Psoas muscle (tissue), 8 donors: ENCODE data around the gene ALDOC. TPM values are rescaled to one million over a fixed set of nuclear protein-coding genes. Genes with fewer than 3 reads are reported as not detected.

Experiments used
- ATAC-seq, 4 donors: fragments of 200-7000 bp; cut with Tn5 transposase; one replicate each; pipeline ENCODE4 v1.9.1; 2020; ENCODE audit warnings: moderate library complexity in 3 of 4, mild to moderate bottlenecking in 2 of 4
- DNase-seq, 2 donors: peaks; one replicate each; pipeline ENCODE4 v3.0.0-alpha.2; 2020
- H3K27ac ChIP-seq: fragments of 200-600 bp; one replicate; pipeline ENCODE4 v1.8.0; 2022
- H3K27me3 ChIP-seq, 3 donors: fragments of 200-600 bp in 1 of 3; one replicate each; pipeline versions ENCODE4 v1.6.1 to v1.8.0; 2013 to 2022; ENCODE audit warnings: low read length in 2 of 3, mild to moderate bottlenecking in 2 of 3, moderate library complexity in 1 of 3; ENCODE audit not compliant: insufficient read depth in 3 of 3
- H3K36me3 ChIP-seq, 2 donors: fragments of 200-600 bp in 1 of 2; one replicate each; pipeline versions ENCODE4 v1.6.1 to v1.8.0; 2013 to 2022; ENCODE audit warnings: low read depth in 1 of 2, mild to moderate bottlenecking in 1 of 2, moderate library complexity in 1 of 2; ENCODE audit not compliant: insufficient read depth in 1 of 2
- H3K4me1 ChIP-seq: fragments of 200-600 bp; one replicate; pipeline ENCODE4 v1.8.0; 2022
- H3K4me3 ChIP-seq: fragments of 200-600 bp; one replicate; pipeline ENCODE4 v1.8.0; 2022; ENCODE audit warnings: mild to moderate bottlenecking
- H3K9me3 ChIP-seq: fragments of 200-600 bp; one replicate; pipeline ENCODE4 v1.8.0; 2022
- WGBS, 3 donors: extraction: QIAGEN DNeasy Blood & Tissue Kit; methylation state at CpG; one replicate each; pipeline versions ENCODE4 v1.1.6 to v1.1.7; 2013; 5-methylcytosine and 5-hydroxymethylcytosine counted together
- intact Hi-C, 2 donors: fragments of 100-400 bp; cut with DNase I; formaldehyde crosslinking; loops; one replicate each; pipeline versions ENCODE4 v1.11.0 to v1.14.2; 2022
- polyA plus RNA-seq, 3 donors: library from polyadenylated mRNA; stranded (reverse); fragments of 200-250 nt; gene quantifications; one replicate each; pipeline ENCODE4 v1.2.3, GENCODE V29; 2013
- total RNA-seq, 4 donors: library from RNA; stranded (reverse); fragmentation: NEBNext Ultra II Directional in 2 of 4; extraction: Animal tissue kit (Norgen Biotek cat#: 25700) in 2 of 4; gene quantifications; one replicate each; pipeline versions ENCODE4 v1.2.1 to v1.2.4, GENCODE V29; 2021 to 2023
- TF ChIP-seq, protein P1 (sequence below): fragments of 200-600 bp; IDR thresholded peaks from one replicate; pipeline ENCODE4 v1.8.0; 2022; ENCODE audit warnings: antibody characterized with exemption
- donor health status: healthy with polysubstance abuse.
- donor health status: DM: no; HTN: no; CAD: no; lungs with moderate emphysema.
- donor health status: Bipolar disorder and iron deficiency.
- donor health status: healthy.
- donor health status: DM: yes; HTN: yes; CAD: no.
- donor health status: DM: no; HTN: no; CAD: no.
- donor health status: DM: no; HTN: no; CAD: no.
- donor health status: DM: yes; HTN: yes; CAD: no.

ALDOC gene
- total and polyA plus RNA-seq, 7 donors, result 1.2 to 2.9 (median 1.7) TPM

DNA sequence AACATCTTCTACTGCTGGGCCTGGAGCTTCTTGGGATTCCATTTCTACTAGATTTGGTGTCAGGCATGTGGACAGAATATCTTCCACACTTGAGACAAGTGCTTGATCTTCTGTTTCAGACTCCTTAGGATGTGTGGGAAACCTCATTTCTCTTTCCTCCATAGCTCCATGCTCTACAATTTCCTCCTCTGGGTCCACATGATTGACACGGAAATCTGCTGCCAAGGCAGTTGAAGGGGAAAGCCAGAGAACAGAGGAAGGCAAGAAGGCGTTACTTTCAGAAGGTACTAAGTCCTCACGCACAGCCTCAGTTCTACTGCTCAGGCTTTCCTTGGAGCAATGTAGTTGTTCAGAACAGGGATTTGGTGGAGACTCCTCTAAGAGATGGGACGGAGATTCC, 15.6 kb upstream of the ALDOC start:
- H3K36me3 ChIP-seq, result no peaks in the 10 kb centered on the region
- no peak overlapping the region for H3K4me3 ChIP-seq
- no peaks in the 10 kb centered on the region for H3K9me3 ChIP-seq
- intact Hi-C loops, result no loop called here
- no peak for ATAC-seq
- H3K27ac ChIP-seq, result no peak overlapping the region
- no peaks in the 10 kb centered on the region for H3K4me1 ChIP-seq
- TF ChIP-seq, protein P1, sequence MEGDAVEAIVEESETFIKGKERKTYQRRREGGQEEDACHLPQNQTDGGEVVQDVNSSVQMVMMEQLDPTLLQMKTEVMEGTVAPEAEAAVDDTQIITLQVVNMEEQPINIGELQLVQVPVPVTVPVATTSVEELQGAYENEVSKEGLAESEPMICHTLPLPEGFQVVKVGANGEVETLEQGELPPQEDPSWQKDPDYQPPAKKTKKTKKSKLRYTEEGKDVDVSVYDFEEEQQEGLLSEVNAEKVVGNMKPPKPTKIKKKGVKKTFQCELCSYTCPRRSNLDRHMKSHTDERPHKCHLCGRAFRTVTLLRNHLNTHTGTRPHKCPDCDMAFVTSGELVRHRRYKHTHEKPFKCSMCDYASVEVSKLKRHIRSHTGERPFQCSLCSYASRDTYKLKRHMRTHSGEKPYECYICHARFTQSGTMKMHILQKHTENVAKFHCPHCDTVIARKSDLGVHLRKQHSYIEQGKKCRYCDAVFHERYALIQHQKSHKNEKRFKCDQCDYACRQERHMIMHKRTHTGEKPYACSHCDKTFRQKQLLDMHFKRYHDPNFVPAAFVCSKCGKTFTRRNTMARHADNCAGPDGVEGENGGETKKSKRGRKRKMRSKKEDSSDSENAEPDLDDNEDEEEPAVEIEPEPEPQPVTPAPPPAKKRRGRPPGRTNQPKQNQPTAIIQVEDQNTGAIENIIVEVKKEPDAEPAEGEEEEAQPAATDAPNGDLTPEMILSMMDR, result no peak
- H3K27me3 ChIP-seq, result no peaks in the 10 kb centered on the region
- DNase-seq, result no peak
- WGBS, 3 donors, result 89 to 93% (median 89%) methylated on average over 4 of the region's 4 CpGs

DNA sequence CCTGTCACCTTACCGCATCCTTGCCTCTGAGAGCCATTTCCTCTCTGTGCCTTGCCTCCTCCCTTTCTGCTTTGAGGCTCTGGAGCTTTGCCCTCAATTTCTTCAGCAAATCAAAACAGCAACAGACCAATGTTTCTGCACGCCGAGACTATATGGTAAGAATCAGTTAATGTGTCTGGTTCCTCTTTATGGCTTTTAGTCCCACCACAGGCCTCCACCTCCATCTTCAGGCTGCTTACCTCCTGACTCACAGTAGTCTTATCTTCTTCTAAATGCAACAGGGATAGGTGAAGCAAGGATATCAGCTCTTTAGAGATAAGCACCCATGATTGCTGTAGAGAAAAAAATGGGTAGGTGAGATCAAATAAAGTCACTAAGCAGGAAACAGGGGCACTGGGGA, 9.2 kb upstream of the ALDOC start:
- WGBS, 3 donors, result 93 to 96% (median 95%) methylated on average over 3 of the region's 3 CpGs
- TF ChIP-seq, protein P1, result no peak
- peaks cover 0 to 3% of the 10 kb centered on the region in 2 donors for H3K36me3 ChIP-seq
- DNase-seq, result no peak
- intact Hi-C loops, result no loop called here
- no peak for ATAC-seq
- no peak overlapping the region for H3K4me3 ChIP-seq
- H3K27ac ChIP-seq, result no peak overlapping the region
- H3K9me3 ChIP-seq, result no peaks in the 10 kb centered on the region
- H3K27me3 ChIP-seq, result no peaks in the 10 kb centered on the region
- H3K4me1 ChIP-seq, result no peaks in the 10 kb centered on the region

DNA sequence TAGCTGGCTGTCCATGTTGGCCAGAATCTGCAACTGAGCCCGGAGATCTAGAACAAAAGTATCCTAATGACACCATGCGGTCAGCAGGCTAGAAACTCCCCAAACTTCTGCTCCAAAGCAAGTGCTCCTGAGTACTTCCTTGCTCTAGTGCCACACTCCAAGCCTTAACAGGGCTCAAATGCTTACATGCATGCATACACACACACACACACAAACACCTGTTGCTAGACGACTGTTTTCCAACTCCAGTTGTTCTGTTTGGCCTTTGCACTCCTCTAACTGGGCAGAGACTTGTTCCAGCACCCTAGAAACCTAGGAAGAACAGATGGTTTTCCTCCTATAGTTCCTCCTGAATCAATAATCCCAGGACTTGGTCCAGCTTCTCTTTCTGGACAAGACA, 7.7 kb upstream of the ALDOC start:
- intact Hi-C loops, result no loop called here
- no peak overlapping the region for H3K27ac ChIP-seq
- H3K9me3 ChIP-seq, result no peaks in the 10 kb centered on the region
- peaks cover 0 to 3% of the 10 kb centered on the region in 2 donors for H3K36me3 ChIP-seq
- no peaks in the 10 kb centered on the region for H3K27me3 ChIP-seq
- DNase-seq (no peak), ATAC-seq (no peak)
- WGBS, 3 donors, result 63 to 74% (median 72%) methylated on average over 3 of the region's 3 CpGs
- TF ChIP-seq, protein P1, result no peak
- H3K4me3 ChIP-seq, result no peak overlapping the region
- no peaks in the 10 kb centered on the region for H3K4me1 ChIP-seq

GRCh38 chr17:28582513-28582912, 5.8 kb upstream of the ALDOC start:
- TF ChIP-seq, protein P1, result no peak
- Histone ChIP-seq H3K4me3 (no peak overlapping the region), H3K27me3 (no peaks in the 10 kb centered on the region), H3K9me3 (no peaks in the 10 kb centered on the region), H3K27ac (no peak overlapping the region), H3K36me3 (peaks cover 0 to 3% of the 10 kb centered on the region in 2 donors), H3K4me1 (no peaks in the 10 kb centered on the region)
- intact Hi-C loops, result no loop called here
- WGBS, 3 donors, result 96 to 99% (median 99%) methylated on average over 2 of the region's 2 CpGs
- no peak for DNase-seq
- ATAC-seq, result no peak

- H3K27ac ChIP-seq, result no peak overlapping the region
- DNase-seq (no peak), ATAC-seq (no peak)
- TF ChIP-seq, protein P1, result no peak
- no peaks in the 10 kb centered on the region for H3K9me3 ChIP-seq
- 99 to 100% (median 100%) methylated on average over 2 to 3 of the region's 3 CpGs for WGBS, 3 donors
- H3K27me3 ChIP-seq, result no peaks in the 10 kb centered on the region
- intact Hi-C loops, result no loop called here
- no peaks in the 10 kb centered on the region for H3K4me1 ChIP-seq
- H3K36me3 ChIP-seq, result peaks cover 0 to 3% of the 10 kb centered on the region in 2 donors
- H3K4me3 ChIP-seq, result no peak overlapping the region
Observed at GRCh38 chr17:28580959-28581358, 4.3 kb upstream of the ALDOC start.
